IMR-90 (cell line): ENCODE results near the gene PTGES3. TPM values are rescaled to one million over a fixed set of nuclear protein-coding genes. Genes with fewer than 3 reads are reported as not detected.
A peak's percentile ranks its signal among the peaks of the same experiment; 100 is the strongest.

ENCODE experiments used
- ATAC-seq: fragments of 200-7000 bp; cut with Tn5 transposase; 2 replicates; pipeline ENCODE4 v1.9.1; 2020; ENCODE audit warnings: low read depth, mild to moderate bottlenecking, moderate library complexity
- BruUV-seq: library from RNA; stranded (reverse); fragments of 400-500 nt; replicated peaks from 2 replicates; lab custom pipeline; 2021; lab: Mats Ljungman, UMichigan
- CTCF ChIA-PET: fragments of 300-600 bp; formaldehyde crosslinking; extraction: SDS; loops from one replicate; lab custom pipeline; 2021; ENCODE audit warnings: antibody characterized with exemption; lab: Yijun Ruan, JAX
- POLR2A ChIA-PET: fragments of 300-600 bp; sonication (Branson Sonifier 250); formaldehyde crosslinking; loops from one replicate; lab custom pipeline; 2022; ENCODE audit warnings: antibody characterized with exemption; ENCODE audit not compliant: unreplicated experiment; lab: Charles Lee
- DNase-seq: peaks from one replicate; pipeline ENCODE4 v3.0.0; 2013
- H2AFZ ChIP-seq: replicated peaks from 2 replicates; pipeline ENCODE3; 2013; ENCODE audit warnings: low read length, mild to moderate bottlenecking; ENCODE audit not compliant: poor library complexity
- H2AK5ac ChIP-seq: 2 replicates; pipeline ENCODE4 v1.6.1; 2013; ENCODE audit warnings: low read depth, low read length, inconsistent platforms
- H2AK9ac ChIP-seq: replicated peaks from 2 replicates; pipeline ENCODE3; 2013; ENCODE audit warnings: mild to moderate bottlenecking, low read depth, low read length, moderate library complexity; ENCODE audit not compliant: poor library complexity
- H2BK120ac ChIP-seq: 2 replicates; pipeline ENCODE4 v1.6.1; 2013; ENCODE audit warnings: low read depth, low read length, inconsistent platforms
- H2BK15ac ChIP-seq: 3 replicates; pipeline ENCODE4 v1.6.1; 2013; ENCODE audit warnings: low read depth, low read length, inconsistent platforms
- H2BK20ac ChIP-seq: 2 replicates; pipeline ENCODE4 v1.6.1; 2013; ENCODE audit warnings: low read depth, mild to moderate bottlenecking, inconsistent platforms, low read length, moderate library complexity
- H2BK5ac ChIP-seq: 2 replicates; pipeline ENCODE4 v1.6.1; 2013; ENCODE audit warnings: mild to moderate bottlenecking, low read depth, low read length, inconsistent platforms; ENCODE audit not compliant: poor library complexity, severe bottlenecking
- H3K14ac ChIP-seq: replicated peaks from 2 replicates; pipeline ENCODE4 v1.6.1; 2013; ENCODE audit warnings: low read depth, low read length, inconsistent platforms
- H3K18ac ChIP-seq: 2 replicates; pipeline ENCODE4 v1.6.1; 2013; ENCODE audit warnings: low read depth, low read length, control low read depth
- H3K23ac ChIP-seq: 2 replicates; pipeline ENCODE4 v1.6.1; 2013; ENCODE audit warnings: low read depth, low read length, inconsistent platforms
- H3K27ac ChIP-seq: 2 replicates; pipeline ENCODE4 v1.5.1; 2013; ENCODE audit warnings: mild to moderate bottlenecking, control low read depth, low read length; ENCODE audit not compliant: insufficient read depth
- H3K27me3 ChIP-seq: 2 replicates; pipeline ENCODE4 v1.6.1; 2013; ENCODE audit warnings: low read length; ENCODE audit not compliant: control insufficient read depth, insufficient read depth
- H3K36me3 ChIP-seq: 2 replicates; pipeline ENCODE4 v1.6.1; 2013; ENCODE audit warnings: low read length, mixed read lengths; ENCODE audit not compliant: control insufficient read depth, insufficient read depth
- H3K4ac ChIP-seq: 2 replicates; pipeline ENCODE4 v1.6.1; 2013; ENCODE audit warnings: low read depth, low read length, inconsistent platforms
- H3K4me1 ChIP-seq: 2 replicates; pipeline ENCODE4 v1.6.1; 2013; ENCODE audit warnings: low read length, mixed read lengths; ENCODE audit not compliant: control insufficient read depth, insufficient read depth
- H3K4me2 ChIP-seq: 2 replicates; pipeline ENCODE4 v1.6.1; 2013; ENCODE audit warnings: low read depth, mild to moderate bottlenecking, control low read depth, low read length, moderate library complexity
- H3K4me3 ChIP-seq: 2 replicates; pipeline ENCODE4 v1.5.1; 2013; ENCODE audit warnings: low read depth, mild to moderate bottlenecking, control low read depth, low read length, moderate library complexity; ENCODE audit not compliant: insufficient read depth
- H3K56ac ChIP-seq: 2 replicates; pipeline ENCODE4 v1.6.1; 2013; ENCODE audit warnings: low read length, inconsistent platforms; ENCODE audit not compliant: insufficient read depth; ENCODE audit errors: extremely low read depth
- H3K79me1 ChIP-seq, 2 experiments: 2 replicates each; pipeline ENCODE4 v1.6.1; 2013; ENCODE audit warnings: low read length in 2 of 2, inconsistent platforms in 1 of 2, low read depth in 1 of 2
- H3K9ac ChIP-seq: 2 replicates; pipeline ENCODE4 v1.6.1; 2013; ENCODE audit warnings: low read depth, low read length, control low read depth
- H3K9me1 ChIP-seq: 2 replicates; pipeline ENCODE4 v1.6.1; 2013; ENCODE audit warnings: low read length, inconsistent platforms; ENCODE audit not compliant: insufficient read depth
- H3K9me3 ChIP-seq: 2 replicates; pipeline ENCODE4 v1.6.1; 2013; ENCODE audit warnings: low read length; ENCODE audit not compliant: control insufficient read depth, insufficient read depth
- H4K20me1 ChIP-seq: 2 replicates; pipeline ENCODE4 v1.6.1; 2013; ENCODE audit warnings: low read length, inconsistent platforms; ENCODE audit not compliant: insufficient read depth
- H4K5ac ChIP-seq: 2 replicates; pipeline ENCODE4 v1.6.1; 2013; ENCODE audit warnings: mild to moderate bottlenecking, low read depth, low read length, control low read depth
- H4K8ac ChIP-seq, 2 experiments: 2 replicates each; pipeline ENCODE4 v1.6.1; 2013; ENCODE audit warnings: low read depth in 2 of 2, low read length in 2 of 2, control low read depth in 1 of 2, inconsistent platforms in 1 of 2
- H4K91ac ChIP-seq: 2 replicates; pipeline ENCODE4 v1.6.1; 2013; ENCODE audit warnings: low read depth, low read length, inconsistent platforms; ENCODE audit not compliant: insufficient read depth
- MAZ ChIP-seq: IDR thresholded peaks from 2 replicates; pipeline ENCODE4 v1.6.1; 2012; ENCODE audit warnings: low read depth, mild to moderate bottlenecking, low read length, improper control_type of control experiment, moderate library complexity, borderline replicate concordance
- MXI1 ChIP-seq: IDR thresholded peaks from 2 replicates; pipeline ENCODE4 v1.6.1; 2012; ENCODE audit warnings: low read depth, mild to moderate bottlenecking, low read length, moderate library complexity, borderline replicate concordance
- RFX5 ChIP-seq: IDR thresholded peaks from 2 replicates; pipeline ENCODE4 v1.8.0; 2012; ENCODE audit warnings: low read depth, mild to moderate bottlenecking, low read length, moderate library complexity
- WGBS, 2 experiments: methylation state at CpG; one replicate each; pipeline versions ENCODE4 v1.1.5 to v1.1.7; 2013; ENCODE audit warnings: missing lambda C conversion rate in 2 of 2; ENCODE audit not compliant: insufficient read length in 1 of 2; ENCODE audit errors: extremely low coverage in 2 of 2; 5-methylcytosine and 5-hydroxymethylcytosine counted together
- dilution Hi-C: fragments of 300-500 bp; cut with HindIII; formaldehyde crosslinking; loops from one replicate; pipeline ENCODE4 v1.14.3; 2018; ENCODE audit warnings: low sequenced_read_pairs; ENCODE audit not compliant: unreplicated experiment
- in situ Hi-C: fragments of 300-500 bp; cut with MboI; formaldehyde crosslinking; loops from 3 replicates; pipeline ENCODE4 v1.14.3; 2019; ENCODE audit warnings: low sequenced_read_pairs, inconsistent platforms, mixed read lengths
- intact Hi-C: fragments of 100-400 bp; cut with micrococcal nuclease; formaldehyde crosslinking; loops from 2 replicates; pipeline ENCODE4 v1.10.0; 2022
- polyA plus RNA-seq, 3 experiments: library from polyadenylated mRNA; depleted of rRNA; stranded (reverse); fragments of >200 nt; gene quantifications; 2 replicates each; pipeline ENCODE4 v1.2.3, GENCODE V29; 2012; ENCODE audit warnings: low replicate concordance in 1 of 3
- total RNA-seq: library from RNA; depleted of rRNA; stranded (reverse); fragments of >200 nt; gene quantifications from 2 replicates; pipeline ENCODE4 v1.2.3, GENCODE V29; 2012
- TF ChIP-seq, protein P1 (sequence below): fragments of 150-350 bp; IDR thresholded peaks from 2 replicates; pipeline ENCODE4 v1.6.1; 2017; ENCODE audit warnings: mild to moderate bottlenecking, antibody characterized with exemption, low read length, low read depth

The PTGES3 gene
- total and polyA plus RNA-seq, 2 of the 4 experiments (the other 2 are of a cell fraction): 42.7 to 73.2 TPM

DNA sequence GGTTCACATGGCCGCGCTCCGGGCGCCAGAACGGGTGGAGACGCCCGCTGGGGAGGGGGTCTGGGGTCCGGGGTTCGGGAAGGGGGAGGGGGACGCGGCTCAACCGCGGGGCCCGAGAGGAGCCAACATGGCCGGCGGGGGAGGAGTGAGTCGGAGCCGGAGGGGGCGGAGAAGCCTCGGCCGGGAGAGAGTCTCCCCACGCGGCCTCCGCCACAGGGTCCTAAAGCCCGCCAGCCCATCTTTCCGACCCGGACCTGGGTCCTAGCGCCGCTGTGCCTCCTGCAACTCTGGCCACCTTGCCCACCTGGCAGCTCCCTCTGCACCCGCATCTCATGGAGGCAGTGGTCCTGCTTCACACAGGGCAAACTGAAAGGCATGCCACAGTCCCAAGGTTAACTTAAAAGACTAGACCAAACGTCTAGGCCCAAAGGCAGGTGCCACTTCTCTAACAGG, 57.9 kb downstream of the PTGES3 start, which contains the start of gene BAZ2A:
Gene BAZ2A (minus strand): TSS at position 147 of the 453 bp plus-strand sequence. CDS start 12,796 bp downstream, outside the sequence.
- peaks cover 12 to 74% of the 10 kb centered on the region in 2 experiments; a peak in 3 of 4 replicates for H3K79me1 ChIP-seq
- H2BK20ac ChIP-seq: peak within 1 kb of the TSS; percentile 8; the same call in 1 of the 2 replicates
- peak within 1 kb of the TSS; percentile 90 for H3K9ac ChIP-seq
- 0% methylated on average over 9 of the region's 31 CpGs; no CpG with 5 or more reads in 1 of the 2 experiments for WGBS, 2 experiments
- H3K4ac ChIP-seq: peak within 1 kb of the TSS; percentile 88
- peak within 1 kb of the TSS; percentile 79 for H2AFZ ChIP-seq
- BruUV-seq: no TSS peak
- H3K4me1 ChIP-seq: peaks cover 14% of the 10 kb centered on the region
- H3K9me3 ChIP-seq: no peaks in the 10 kb centered on the region
- H3K23ac ChIP-seq: peak within 1 kb of the TSS; percentile 95
- H3K36me3 ChIP-seq: 0 out of 2 replicates have a peak, but pooled peaks cover 7% of the 10 kb centered on the region
- H2BK15ac ChIP-seq: no peak within 1 kb of the TSS
- POLR2A ChIA-PET: no interaction called here
- intact Hi-C loops (no loop called here), dilution Hi-C loops (no loop called here), in situ Hi-C loops (loop anchor here (10.0 kb wide), 1 partner anchor 375 kb away; the partner anchor contains the start of gene ZBTB39)
- DNase-seq (peak; percentile 72), ATAC-seq (peak; percentile 76)
- H4K91ac ChIP-seq: peak within 1 kb of the TSS; percentile 67
- no peaks in the 10 kb centered on the region for H3K27me3 ChIP-seq
- peak within 1 kb of the TSS; percentile 55 for H2BK120ac ChIP-seq
- H3K14ac ChIP-seq: peak within 1 kb of the TSS; percentile 89
- H2AK9ac ChIP-seq: peak within 1 kb of the TSS; percentile 99
- peak within 1 kb of the TSS; percentile 90 for H3K56ac ChIP-seq
- TF ChIP-seq, protein P1, sequence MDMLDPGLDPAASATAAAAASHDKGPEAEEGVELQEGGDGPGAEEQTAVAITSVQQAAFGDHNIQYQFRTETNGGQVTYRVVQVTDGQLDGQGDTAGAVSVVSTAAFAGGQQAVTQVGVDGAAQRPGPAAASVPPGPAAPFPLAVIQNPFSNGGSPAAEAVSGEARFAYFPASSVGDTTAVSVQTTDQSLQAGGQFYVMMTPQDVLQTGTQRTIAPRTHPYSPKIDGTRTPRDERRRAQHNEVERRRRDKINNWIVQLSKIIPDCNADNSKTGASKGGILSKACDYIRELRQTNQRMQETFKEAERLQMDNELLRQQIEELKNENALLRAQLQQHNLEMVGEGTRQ: peak; percentile 52
- TF ChIP-seq RFX5 (no peak), MAZ (peak; percentile 94), MXI1 (0 out of 2 replicates have a peak, but pooled peaks have one; percentile 19)
- H4K8ac ChIP-seq: peak within 1 kb of the TSS in 1 of 2 experiments; percentile 67; a peak in 2 of 4 replicates
- H3K18ac ChIP-seq: peak within 1 kb of the TSS; percentile 57
- H2AK5ac ChIP-seq: peak within 1 kb of the TSS; percentile 90
- peaks cover 19% of the 10 kb centered on the region for H3K9me1 ChIP-seq
- peak within 1 kb of the TSS; percentile 100 for H3K4me2 ChIP-seq
- peak within 1 kb of the TSS; percentile 88 for H3K27ac ChIP-seq
- H4K20me1 ChIP-seq: peaks cover 79% of the 10 kb centered on the region
- CTCF ChIA-PET: no interaction called here
- H4K5ac ChIP-seq: peak within 1 kb of the TSS; percentile 59
- H2BK5ac ChIP-seq: peak within 1 kb of the TSS; percentile 71
- H3K4me3 ChIP-seq: peak within 1 kb of the TSS; percentile 91
